COR-L47 (cell line): ENCODE data around the gene ANKFY1.

ENCODE experiments used
- DNase-seq: peaks from one replicate; lab custom pipeline; 2025; lab: John Stamatoyannopoulos, UW

The ANKFY1 gene

GRCh38 chr17:4118015-4118743 lies 145.6 kb downstream of the ANKFY1 start:
- DNase-seq = no peak

- DNase-seq = no peak
Measured at GRCh38 chr17:4116516-4116915, 147.3 kb downstream of the ANKFY1 start.
